Ascending aorta (tissue), 2 donors: ENCODE measurements around the gene GATB. TPM values are rescaled to one million over a fixed set of nuclear protein-coding genes. Genes with fewer than 3 reads are reported as not detected.

Experiments used
- DNase-seq, 2 donors: peaks; one replicate each; pipeline ENCODE4 v3.0.0-alpha.2; 2019; ENCODE audit warnings: low spot score in 2 of 2
- H3K27ac ChIP-seq, 2 donors: fragments of 200-600 bp; sonication (generic); one replicate each; pipeline ENCODE4 v1.5.1; 2016 to 2017; ENCODE audit warnings: mild to moderate bottlenecking in 1 of 2
- H3K27me3 ChIP-seq: fragments of 200-600 bp; sonication (generic); one replicate; pipeline ENCODE4 v1.5.1; 2017
- H3K36me3 ChIP-seq, 2 donors: fragments of 200-600 bp; sonication (generic); one replicate each; pipeline ENCODE4 v1.5.1; 2016
- H3K4me1 ChIP-seq, 2 donors: fragments of 200-600 bp; sonication (generic); one replicate each; pipeline ENCODE4 v1.5.1; 2016 to 2017; ENCODE audit warnings: mild to moderate bottlenecking in 1 of 2
- H3K4me3 ChIP-seq, 2 donors: fragments of 200-600 bp; sonication (generic); one replicate each; pipeline ENCODE4 v1.5.1; 2016 to 2017; ENCODE audit warnings: mild to moderate bottlenecking in 1 of 2
- H3K9me3 ChIP-seq, 2 donors: fragments of 200-600 bp; sonication (generic); one replicate each; pipeline ENCODE4 v1.5.1; 2016
- CTCF ChIP-seq, 3 experiments: fragments of 200-600 bp in 2 of 3; fragments of 450-650 bp in 1 of 3; sonication (generic) in 2 of 3; IDR thresholded peaks; one replicate each; pipeline ENCODE4 v1.5.1; 2016 to 2019; ENCODE audit warnings: antibody characterized with exemption in 3 of 3, mild to moderate bottlenecking in 1 of 3, moderate library complexity in 1 of 3
- intact Hi-C: fragments of 100-400 bp; cut with DNase I; formaldehyde crosslinking; loops from one replicate; pipeline ENCODE4 v1.15.1; 2023
- total RNA-seq: library from RNA; depleted of rRNA; stranded (reverse); fragments of >200 nt; gene quantifications from one replicate; pipeline ENCODE4 v1.1.0, GENCODE V29; 2016

The GATB gene
- total RNA-seq, 1 donor from 2014 or later: 16.7 TPM

GRCh38 chr4:151784706-151785105, 23.9 kb upstream of the GATB start:
- H3K4me3 ChIP-seq: no peak overlapping the region
- no peaks in the 10 kb centered on the region for H3K9me3 ChIP-seq
- no peak for DNase-seq
- no peaks in the 10 kb centered on the region for H3K36me3 ChIP-seq
- no peaks in the 10 kb centered on the region for H3K4me1 ChIP-seq
- H3K27ac ChIP-seq: no peak overlapping the region
- intact Hi-C loops: no loop called here
- H3K27me3 ChIP-seq: no peaks in the 10 kb centered on the region
- no peak for TF ChIP-seq CTCF (IDR thresholded peaks at IDR 0.05)

GRCh38 chr4:151783867-151784266, 23.1 kb upstream of the GATB start:
- intact Hi-C loops: no loop called here
- no peak for TF ChIP-seq CTCF (IDR thresholded peaks at IDR 0.05)
- no peak for DNase-seq

GRCh38 chr4:151782296-151782695, 21.5 kb upstream of the GATB start:
- intact Hi-C loops: no loop called here
- no peak for DNase-seq
- Histone ChIP-seq H3K9me3 (no peaks in the 10 kb centered on the region), H3K27ac (no peak overlapping the region), H3K4me1 (no peaks in the 10 kb centered on the region), H3K27me3 (no peaks in the 10 kb centered on the region), H3K36me3 (no peaks in the 10 kb centered on the region), H3K4me3 (no peak overlapping the region)
- no peak for TF ChIP-seq CTCF (IDR thresholded peaks at IDR 0.05)

More at GRCh38 chr4:151783867-151784266, 23.1 kb upstream of the GATB start:
- Histone ChIP-seq H3K27ac (no peak overlapping the region), H3K4me1 (no peaks in the 10 kb centered on the region), H3K9me3 (no peaks in the 10 kb centered on the region), H3K4me3 (no peak overlapping the region), H3K27me3 (no peaks in the 10 kb centered on the region), H3K36me3 (no peaks in the 10 kb centered on the region)

GRCh38 chr4:151781026-151781425, 20.2 kb upstream of the GATB start:
- TF ChIP-seq CTCF (IDR thresholded peaks at IDR 0.05): no peak
- no peak for DNase-seq

GRCh38 chr4:151777471-151777870, 16.7 kb upstream of the GATB start:
- TF ChIP-seq CTCF (IDR thresholded peaks at IDR 0.05): no peak
- Histone ChIP-seq H3K4me1 (no peaks in the 10 kb centered on the region), H3K27ac (no peak overlapping the region), H3K27me3 (no peaks in the 10 kb centered on the region), H3K36me3 (no peaks in the 10 kb centered on the region), H3K9me3 (no peaks in the 10 kb centered on the region), H3K4me3 (no peak overlapping the region)
- intact Hi-C loops: no loop called here
- no peak for DNase-seq

More at GRCh38 chr4:151781026-151781425, 20.2 kb upstream of the GATB start:
- Histone ChIP-seq H3K4me3 (no peak overlapping the region), H3K9me3 (no peaks in the 10 kb centered on the region), H3K4me1 (no peaks in the 10 kb centered on the region), H3K27me3 (no peaks in the 10 kb centered on the region), H3K36me3 (no peaks in the 10 kb centered on the region), H3K27ac (no peak overlapping the region)
- intact Hi-C loops: no loop called here

GRCh38 chr4:151774324-151774723, 13.5 kb upstream of the GATB start:
- intact Hi-C loops: no loop called here
- Histone ChIP-seq H3K27me3 (no peaks in the 10 kb centered on the region), H3K9me3 (no peaks in the 10 kb centered on the region)

More at GRCh38 chr4:151774324-151774723, 13.5 kb upstream of the GATB start:
- no peak for TF ChIP-seq CTCF (IDR thresholded peaks at IDR 0.05)
- H3K4me1 ChIP-seq: no peaks in the 10 kb centered on the region
- DNase-seq: no peak
- no peak overlapping the region for H3K4me3 ChIP-seq
- H3K36me3 ChIP-seq: no peaks in the 10 kb centered on the region
- H3K27ac ChIP-seq: no peak overlapping the region
